DLD1 (cell line): ENCODE results near the gene RABGAP1L.

Source experiments
- in situ Hi-C: cut with HindIII; loops from 2 replicates; pipeline ENCODE4 v1.10.0; 2017; ENCODE audit warnings: low sequenced_read_pairs

The RABGAP1L gene

GRCh38 chr1:174740249-174740968 is 581.1 kb downstream of the RABGAP1L start:
- in situ Hi-C loops, result loop anchor here (25.0 kb wide), 1 partner anchor 478 kb away; no protein-coding TSS in a partner anchor

GRCh38 chr1:174742805-174743653 is 583.7 kb downstream of the RABGAP1L start:
- in situ Hi-C loops, result loop anchor here (25.0 kb wide), 1 partner anchor 481 kb away; no protein-coding TSS in a partner anchor

GRCh38 chr1:174743654-174744561 is 584.6 kb downstream of the RABGAP1L start:
- in situ Hi-C loops, result loop anchor here (25.0 kb wide), 1 partner anchor 482 kb away; no protein-coding TSS in a partner anchor

- in situ Hi-C loops, result loop anchor here (25.0 kb wide), 1 partner anchor 483 kb away; no protein-coding TSS in a partner anchor
These were observed 585.6 kb downstream of the RABGAP1L start for GRCh38 chr1:174744886-174745285.

GRCh38 chr1:174746024-174746808 is 586.9 kb downstream of the RABGAP1L start:
- in situ Hi-C loops, result loop anchor here (25.0 kb wide), 1 partner anchor 484 kb away; no protein-coding TSS in a partner anchor

- in situ Hi-C loops, result loop anchor here (25.0 kb wide), 1 partner anchor 485 kb away; no protein-coding TSS in a partner anchor
These were observed 588.3 kb downstream of the RABGAP1L start for GRCh38 chr1:174747613-174748012.

- in situ Hi-C loops, result loop anchor here (25.0 kb wide), 1 partner anchor 486 kb away; no protein-coding TSS in a partner anchor
These were observed 589.3 kb downstream of the RABGAP1L start for GRCh38 chr1:174748586-174748985.

GRCh38 chr1:174753131-174753530 is 593.8 kb downstream of the RABGAP1L start:
- in situ Hi-C loops, result loop anchor here (25.0 kb wide), 1 partner anchor 234 kb away; the partner anchor contains the start of gene CACYBP

- in situ Hi-C loops, result loop anchor here (25.0 kb wide), 1 partner anchor 226 kb away; the partner anchor contains the start of gene CACYBP
These were observed 602.0 kb downstream of the RABGAP1L start for GRCh38 chr1:174761335-174761734.

GRCh38 chr1:174761901-174762585 is 602.7 kb downstream of the RABGAP1L start:
- in situ Hi-C loops, result loop anchor here (25.0 kb wide), 1 partner anchor 225 kb away; the partner anchor contains the start of gene CACYBP

GRCh38 chr1:174764191-174764590 is 604.9 kb downstream of the RABGAP1L start:
- in situ Hi-C loops, result loop anchor here (25.0 kb wide), 1 partner anchor 223 kb away; the partner anchor contains the start of gene CACYBP

- in situ Hi-C loops, result loop anchor here (25.0 kb wide), 1 partner anchor 221 kb away; the partner anchor contains the start of gene CACYBP
These were observed 607.4 kb downstream of the RABGAP1L start for GRCh38 chr1:174766727-174767126.

GRCh38 chr1:174768516-174768915 is 609.2 kb downstream of the RABGAP1L start:
- in situ Hi-C loops, result loop anchor here (25.0 kb wide), 1 partner anchor 219 kb away; the partner anchor contains the start of gene CACYBP

GRCh38 chr1:174768949-174769348 is 609.6 kb downstream of the RABGAP1L start:
- in situ Hi-C loops, result loop anchor here (25.0 kb wide), 1 partner anchor 218 kb away; the partner anchor contains the start of gene CACYBP

GRCh38 chr1:174769961-174770549 is 610.7 kb downstream of the RABGAP1L start:
- in situ Hi-C loops, result loop anchor here (25.0 kb wide), 1 partner anchor 217 kb away; the partner anchor contains the start of gene CACYBP

- in situ Hi-C loops, result no loop called here
These were observed 616.3 kb downstream of the RABGAP1L start for GRCh38 chr1:174775621-174776020.

- in situ Hi-C loops, result no loop called here
These were observed 617.9 kb downstream of the RABGAP1L start for GRCh38 chr1:174777262-174777661.

- in situ Hi-C loops, result no loop called here
These were observed 626.2 kb downstream of the RABGAP1L start for GRCh38 chr1:174785510-174785909.
